Activated T-helper 1 cell treated with anti-CD3 and anti-CD28 coated beads, Interleukin-12 subunit alpha, Interleukin-12 subunit beta, Interleukin-2, Interleukin-4 antibody, amounts not matched to agents 30 ng/mL and 10 ng/mL and 1 ng/mL, durations not matched to agents 14 hours and 24 hours and 36 hours (primary cell): ENCODE data around the gene LIN28B. TPM values are rescaled to one million over a fixed set of nuclear protein-coding genes. Genes with fewer than 3 reads are reported as not detected.

ENCODE experiments used
- DNase-seq: peaks from one replicate; pipeline ENCODE4 v3.0.0; 2021; ENCODE audit warnings: low spot score
- H3K27ac Mint-ChIP-seq: one replicate; pipeline ENCODE4 v1.8.0; 2021; ENCODE audit warnings: mild to moderate bottlenecking, mixed read lengths
- H3K27me3 Mint-ChIP-seq: one replicate; pipeline ENCODE4 v1.8.0; 2022; ENCODE audit warnings: mild to moderate bottlenecking, moderate library complexity, mixed read lengths; ENCODE audit not compliant: insufficient read depth
- H3K36me3 Mint-ChIP-seq: one replicate; pipeline ENCODE4 v1.8.0; 2021; ENCODE audit warnings: low read depth, mixed read lengths
- H3K4me1 Mint-ChIP-seq: one replicate; pipeline ENCODE4 v1.8.0; 2021; ENCODE audit warnings: low read depth, mixed read lengths
- H3K4me3 Mint-ChIP-seq: one replicate; pipeline ENCODE4 v1.8.0; 2021; ENCODE audit warnings: mild to moderate bottlenecking, moderate library complexity, mixed read lengths
- H3K9me3 Mint-ChIP-seq: one replicate; pipeline ENCODE4 v1.8.0; 2021; ENCODE audit warnings: mixed read lengths
- intact Hi-C: fragments of 100-400 bp; cut with micrococcal nuclease; formaldehyde crosslinking; loops from one replicate; pipeline ENCODE4 v1.15.1; 2024
- total RNA-seq: library from RNA; stranded (reverse); gene quantifications from 2 replicates; pipeline ENCODE4 v1.2.3, GENCODE V29; 2022

The LIN28B gene
- total RNA-seq, 1 donor from 2014 or later: not detected

DNA sequence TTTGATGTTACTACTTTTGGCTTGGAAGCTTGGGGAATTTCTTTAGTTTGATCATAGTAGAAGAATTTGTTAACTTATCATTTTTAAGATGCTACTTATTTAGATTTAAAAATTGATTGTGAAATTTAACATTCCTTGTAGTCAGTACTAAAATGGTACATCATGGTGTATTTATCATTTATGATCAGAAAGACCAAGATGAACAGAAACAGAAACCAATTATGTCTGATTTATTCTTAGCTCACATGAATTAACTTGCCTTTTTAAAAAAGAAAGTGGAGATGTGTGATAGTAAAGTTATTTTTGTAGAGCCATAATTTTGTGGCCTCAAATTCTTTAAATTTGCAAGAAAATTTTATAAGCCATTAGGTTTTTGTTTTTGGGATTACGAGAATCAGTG lies 77.6 kb downstream of the LIN28B start:
- intact Hi-C loops: no loop called here
- no peaks in the 10 kb centered on the region for H3K9me3 Mint-ChIP-seq
- peaks cover 20% of the 10 kb centered on the region for H3K27me3 Mint-ChIP-seq
- no peak overlapping the region for H3K4me3 Mint-ChIP-seq
- no peak for DNase-seq
- H3K36me3 Mint-ChIP-seq: no peaks in the 10 kb centered on the region
- H3K27ac Mint-ChIP-seq: no peak overlapping the region
- H3K4me1 Mint-ChIP-seq: no peaks in the 10 kb centered on the region

- no peaks in the 10 kb centered on the region for H3K9me3 Mint-ChIP-seq
- H3K4me3 Mint-ChIP-seq: no peak overlapping the region
- no peaks in the 10 kb centered on the region for H3K36me3 Mint-ChIP-seq
- peaks cover 20% of the 10 kb centered on the region for H3K27me3 Mint-ChIP-seq
- H3K4me1 Mint-ChIP-seq: no peaks in the 10 kb centered on the region
- intact Hi-C loops: no loop called here
- H3K27ac Mint-ChIP-seq: no peak overlapping the region
- DNase-seq: no peak
Measured at GRCh38 chr6:105035299-105035698, 78.4 kb downstream of the LIN28B start.

DNA sequence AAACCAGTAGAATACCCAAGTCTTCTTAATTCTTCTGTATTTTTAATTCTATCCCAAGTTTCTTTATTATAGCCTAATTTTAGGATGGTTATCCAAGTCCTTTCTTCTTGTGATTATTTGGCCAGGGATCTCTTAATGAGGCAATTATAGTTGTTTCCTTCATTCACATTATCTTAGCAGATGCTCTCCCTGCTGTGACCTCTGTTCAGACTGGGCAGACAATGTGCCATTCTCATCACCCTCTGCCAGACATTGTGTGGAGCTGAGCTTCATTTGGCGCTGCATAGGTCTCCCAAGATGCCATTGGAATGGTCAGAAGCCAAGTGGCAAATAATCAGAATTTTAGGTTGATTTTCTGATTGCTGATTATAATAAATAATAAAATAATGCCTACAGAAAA lies 79.4 kb downstream of the LIN28B start:
- H3K36me3 Mint-ChIP-seq: no peaks in the 10 kb centered on the region
- intact Hi-C loops: no loop called here
- DNase-seq: no peak
- peaks cover 22% of the 10 kb centered on the region for H3K27me3 Mint-ChIP-seq
- no peaks in the 10 kb centered on the region for H3K4me1 Mint-ChIP-seq
- no peak overlapping the region for H3K4me3 Mint-ChIP-seq
- no peak overlapping the region for H3K27ac Mint-ChIP-seq
- no peaks in the 10 kb centered on the region for H3K9me3 Mint-ChIP-seq

- intact Hi-C loops: no loop called here
- H3K4me3 Mint-ChIP-seq: no peak overlapping the region
- DNase-seq: no peak
Measured at GRCh38 chr6:105038259-105038658, 81.4 kb downstream of the LIN28B start.

DNA sequence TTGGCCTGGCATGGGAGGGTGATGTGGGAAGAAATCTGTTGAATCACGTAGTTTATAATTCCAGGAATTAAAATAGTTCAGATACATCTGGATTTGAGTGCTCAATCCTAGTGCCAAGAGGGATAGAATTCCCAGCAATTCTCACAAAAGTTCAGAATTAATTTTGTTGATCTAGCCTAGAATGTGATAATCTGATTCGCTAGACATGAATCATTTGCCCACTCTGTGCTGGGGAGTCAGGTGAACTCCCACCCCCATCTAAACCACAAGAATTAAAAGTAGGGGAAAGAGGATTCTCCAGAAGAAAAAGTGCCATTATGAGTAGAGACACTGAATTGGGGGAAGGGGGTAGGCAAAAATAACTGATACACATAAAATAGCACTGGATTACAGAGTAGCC lies 85.0 kb downstream of the LIN28B start:
- no peak for DNase-seq
- H3K4me3 Mint-ChIP-seq: no peak overlapping the region
- H3K36me3 Mint-ChIP-seq: no peaks in the 10 kb centered on the region
- intact Hi-C loops: no loop called here
- H3K4me1 Mint-ChIP-seq: no peaks in the 10 kb centered on the region
- H3K9me3 Mint-ChIP-seq: no peaks in the 10 kb centered on the region
- H3K27me3 Mint-ChIP-seq: peaks cover 16% of the 10 kb centered on the region
- H3K27ac Mint-ChIP-seq: no peak overlapping the region

More at GRCh38 chr6:105038259-105038658, 81.4 kb downstream of the LIN28B start:
- Mint-ChIP-seq H3K27ac (no peak overlapping the region), H3K27me3 (peaks cover 20% of the 10 kb centered on the region), H3K36me3 (no peaks in the 10 kb centered on the region), H3K9me3 (no peaks in the 10 kb centered on the region), H3K4me1 (no peaks in the 10 kb centered on the region)

- Mint-ChIP-seq H3K36me3 (no peaks in the 10 kb centered on the region), H3K27me3 (peaks cover 16% of the 10 kb centered on the region), H3K9me3 (no peaks in the 10 kb centered on the region), H3K27ac (no peak overlapping the region), H3K4me3 (no peak overlapping the region), H3K4me1 (no peaks in the 10 kb centered on the region)
- intact Hi-C loops: no loop called here
- no peak for DNase-seq
Measured at GRCh38 chr6:105042648-105043047, 85.7 kb downstream of the LIN28B start.

GRCh38 chr6:105043979-105044378 lies 87.1 kb downstream of the LIN28B start:
- DNase-seq: no peak
- intact Hi-C loops: no loop called here
- no peak overlapping the region for H3K27ac Mint-ChIP-seq
- no peaks in the 10 kb centered on the region for H3K36me3 Mint-ChIP-seq
- no peaks in the 10 kb centered on the region for H3K9me3 Mint-ChIP-seq
- no peaks in the 10 kb centered on the region for H3K4me1 Mint-ChIP-seq
- H3K27me3 Mint-ChIP-seq: peaks cover 9% of the 10 kb centered on the region
- H3K4me3 Mint-ChIP-seq: no peak overlapping the region

- intact Hi-C loops: no loop called here
- DNase-seq: no peak
- no peak overlapping the region for H3K4me3 Mint-ChIP-seq
- no peaks in the 10 kb centered on the region for H3K36me3 Mint-ChIP-seq
- no peaks in the 10 kb centered on the region for H3K4me1 Mint-ChIP-seq
- H3K9me3 Mint-ChIP-seq: no peaks in the 10 kb centered on the region
- H3K27me3 Mint-ChIP-seq: peaks cover 9% of the 10 kb centered on the region
- no peak overlapping the region for H3K27ac Mint-ChIP-seq
Measured at GRCh38 chr6:105045526-105045925, 88.6 kb downstream of the LIN28B start.

- no peaks in the 10 kb centered on the region for H3K4me1 Mint-ChIP-seq
- no peaks in the 10 kb centered on the region for H3K9me3 Mint-ChIP-seq
- intact Hi-C loops: no loop called here
- no peaks in the 10 kb centered on the region for H3K36me3 Mint-ChIP-seq
- H3K4me3 Mint-ChIP-seq: no peak overlapping the region
- no peak for DNase-seq
- peaks cover 13% of the 10 kb centered on the region for H3K27me3 Mint-ChIP-seq
- H3K27ac Mint-ChIP-seq: no peak overlapping the region
Measured at GRCh38 chr6:105051941-105052471, 95.1 kb downstream of the LIN28B start.

- H3K9me3 Mint-ChIP-seq: no peaks in the 10 kb centered on the region
- intact Hi-C loops: no loop called here
- no peak overlapping the region for H3K4me3 Mint-ChIP-seq
- no peak for DNase-seq
- H3K27me3 Mint-ChIP-seq: peaks cover 17% of the 10 kb centered on the region
- no peak overlapping the region for H3K27ac Mint-ChIP-seq
- no peaks in the 10 kb centered on the region for H3K4me1 Mint-ChIP-seq
- H3K36me3 Mint-ChIP-seq: no peaks in the 10 kb centered on the region
Measured at GRCh38 chr6:105056646-105057045, 99.7 kb downstream of the LIN28B start.

DNA sequence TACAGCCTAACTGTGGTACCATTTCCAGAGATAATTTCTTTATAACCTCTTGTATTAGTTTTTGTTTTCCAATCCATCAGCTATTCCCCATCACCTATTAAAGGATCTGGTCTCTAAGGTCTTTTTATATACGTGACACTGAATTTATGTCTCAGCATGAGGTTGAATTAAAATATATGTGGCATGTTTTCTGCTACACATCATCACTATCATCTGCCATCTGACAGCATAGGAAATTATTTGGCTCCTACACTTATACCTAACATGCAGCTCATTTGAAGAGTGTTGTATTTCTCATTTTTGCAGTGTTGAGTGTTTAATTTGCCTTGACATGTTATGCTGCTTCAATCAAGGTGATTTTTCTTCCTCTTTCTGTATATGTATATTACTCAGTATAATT lies 100.3 kb downstream of the LIN28B start:
- H3K4me1 Mint-ChIP-seq: no peaks in the 10 kb centered on the region
- no peaks in the 10 kb centered on the region for H3K36me3 Mint-ChIP-seq
- H3K9me3 Mint-ChIP-seq: no peaks in the 10 kb centered on the region
- intact Hi-C loops: no loop called here
- no peak overlapping the region for H3K27ac Mint-ChIP-seq
- peaks cover 15% of the 10 kb centered on the region for H3K27me3 Mint-ChIP-seq
- no peak overlapping the region for H3K4me3 Mint-ChIP-seq
- DNase-seq: no peak

DNA sequence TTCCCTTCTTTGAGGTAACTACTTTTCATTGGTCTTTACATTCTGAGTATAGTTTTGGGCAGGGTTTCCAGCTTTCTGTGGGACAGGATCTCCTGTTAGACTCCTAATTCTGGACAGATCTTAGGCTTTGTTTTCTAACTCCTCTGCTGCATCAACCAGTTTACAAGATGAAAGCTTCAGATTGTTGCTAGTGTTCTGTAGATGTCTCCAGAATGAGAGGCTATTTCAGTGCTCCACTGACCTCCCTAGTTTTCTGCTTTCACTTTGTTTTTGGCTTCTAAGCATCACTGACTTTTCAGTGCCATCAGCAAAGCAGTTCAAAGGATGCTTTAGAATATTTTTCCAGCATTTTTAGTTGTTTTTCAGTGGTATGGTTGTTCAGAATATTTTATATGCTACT lies 101.4 kb downstream of the LIN28B start:
- H3K4me1 Mint-ChIP-seq: no peaks in the 10 kb centered on the region
- peaks cover 15% of the 10 kb centered on the region for H3K27me3 Mint-ChIP-seq
- intact Hi-C loops: no loop called here
- no peaks in the 10 kb centered on the region for H3K9me3 Mint-ChIP-seq
- H3K4me3 Mint-ChIP-seq: no peak overlapping the region
- no peaks in the 10 kb centered on the region for H3K36me3 Mint-ChIP-seq
- H3K27ac Mint-ChIP-seq: no peak overlapping the region
- no peak for DNase-seq

- Mint-ChIP-seq H3K36me3 (no peaks in the 10 kb centered on the region), H3K27ac (no peak overlapping the region), H3K27me3 (peaks cover 15% of the 10 kb centered on the region), H3K4me3 (no peak overlapping the region), H3K9me3 (no peaks in the 10 kb centered on the region), H3K4me1 (no peaks in the 10 kb centered on the region)
- DNase-seq: no peak
- intact Hi-C loops: no loop called here
Measured at GRCh38 chr6:105058846-105059245, 101.9 kb downstream of the LIN28B start.

DNA sequence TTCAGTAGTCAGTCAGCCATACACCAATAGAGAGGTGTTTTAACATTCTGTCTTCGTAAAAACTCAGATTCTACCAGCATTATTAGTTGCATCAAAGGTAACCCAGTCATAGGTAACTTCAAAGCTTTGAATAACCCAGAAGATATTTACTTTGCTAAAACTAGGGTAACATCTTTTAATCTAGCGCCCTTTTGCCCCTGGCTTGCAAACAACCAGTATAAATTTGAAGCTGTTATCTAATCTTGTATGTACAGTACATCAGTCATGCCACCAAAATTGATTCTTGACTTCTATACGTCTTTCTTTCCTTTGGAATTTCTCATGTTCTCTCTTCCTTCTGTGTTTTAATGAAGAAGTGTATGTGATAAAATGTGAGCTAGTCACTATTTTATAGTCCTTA lies 109.3 kb downstream of the LIN28B start:
- Mint-ChIP-seq H3K36me3 (no peaks in the 10 kb centered on the region), H3K27me3 (peaks cover 26% of the 10 kb centered on the region), H3K27ac (no peak overlapping the region), H3K9me3 (no peaks in the 10 kb centered on the region), H3K4me1 (no peaks in the 10 kb centered on the region), H3K4me3 (no peak overlapping the region)
- no peak for DNase-seq
- intact Hi-C loops: no loop called here
